Stimulated activated CD4-positive, alpha-beta T cell treated with anti-CD3 and anti-CD28 coated beads, Interleukin-1b, Interleukin-23, amount 100 ng/mL, for 48 hours (primary cell): ENCODE data around the gene DENND5A.
A peak's percentile ranks its signal among the peaks of the same experiment; 100 is the strongest.
"Not testable (repeated sequence)": the region's sequence is repeated elsewhere in the genome, so short reads cannot be mapped to it uniquely, and the experiment has no call there.

Source experiments
- DNase-seq: peaks from one replicate; pipeline ENCODE4 v3.0.0-alpha.2; 2020

Gene DENND5A

DNA sequence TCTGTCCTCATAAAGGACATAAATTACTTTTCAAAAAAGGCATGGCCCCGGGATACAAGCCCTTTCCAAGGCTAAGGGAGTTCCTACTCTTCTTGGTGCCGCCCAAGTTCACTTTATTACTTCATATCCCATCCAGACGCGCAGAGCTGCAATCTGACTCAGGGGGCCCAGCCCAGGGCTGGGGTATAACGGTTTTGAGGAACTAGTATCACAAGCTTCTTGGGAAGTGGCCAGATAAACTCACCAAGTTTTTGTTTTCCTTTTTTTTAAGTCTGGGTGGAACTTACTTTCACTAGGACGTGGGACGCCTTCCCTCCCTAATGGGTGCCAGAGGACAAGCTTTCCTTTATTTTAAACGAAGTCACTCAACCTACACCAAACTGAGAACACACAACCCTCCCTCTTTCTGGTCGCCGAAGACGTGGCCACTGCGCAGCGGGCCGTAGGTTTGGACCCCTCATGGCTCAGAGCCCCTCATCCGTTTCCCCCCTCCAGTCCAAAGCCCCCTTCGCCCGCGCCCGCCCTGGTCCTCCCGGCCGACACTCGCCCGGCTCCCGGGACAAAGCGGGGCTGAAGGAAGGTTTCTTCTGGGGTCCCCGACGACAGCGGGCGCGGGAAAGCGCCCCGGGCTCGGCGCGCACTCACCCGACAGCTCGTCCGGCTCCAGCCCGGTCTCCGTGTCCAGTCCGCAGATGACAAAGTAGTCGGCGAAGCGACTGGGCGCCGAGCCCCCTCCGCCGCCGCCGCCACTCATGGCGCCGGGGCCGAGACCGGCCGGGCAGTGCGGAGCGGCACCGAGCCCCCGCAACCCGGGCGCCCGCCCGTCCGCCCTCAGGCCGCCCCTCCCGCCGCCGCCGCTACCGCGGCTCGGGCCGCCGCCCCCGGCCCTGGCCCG, 587 bp downstream of the DENND5A start:
- DNase-seq = peak; percentile 62

GRCh38 chr11:9263840-9264315, 1.3 kb downstream of the DENND5A start:
- DNase-seq = peak; percentile 59

- DNase-seq = not testable (repeated sequence)
Observed at GRCh38 chr11:9260838-9261146, 4.4 kb downstream of the DENND5A start.

DNA sequence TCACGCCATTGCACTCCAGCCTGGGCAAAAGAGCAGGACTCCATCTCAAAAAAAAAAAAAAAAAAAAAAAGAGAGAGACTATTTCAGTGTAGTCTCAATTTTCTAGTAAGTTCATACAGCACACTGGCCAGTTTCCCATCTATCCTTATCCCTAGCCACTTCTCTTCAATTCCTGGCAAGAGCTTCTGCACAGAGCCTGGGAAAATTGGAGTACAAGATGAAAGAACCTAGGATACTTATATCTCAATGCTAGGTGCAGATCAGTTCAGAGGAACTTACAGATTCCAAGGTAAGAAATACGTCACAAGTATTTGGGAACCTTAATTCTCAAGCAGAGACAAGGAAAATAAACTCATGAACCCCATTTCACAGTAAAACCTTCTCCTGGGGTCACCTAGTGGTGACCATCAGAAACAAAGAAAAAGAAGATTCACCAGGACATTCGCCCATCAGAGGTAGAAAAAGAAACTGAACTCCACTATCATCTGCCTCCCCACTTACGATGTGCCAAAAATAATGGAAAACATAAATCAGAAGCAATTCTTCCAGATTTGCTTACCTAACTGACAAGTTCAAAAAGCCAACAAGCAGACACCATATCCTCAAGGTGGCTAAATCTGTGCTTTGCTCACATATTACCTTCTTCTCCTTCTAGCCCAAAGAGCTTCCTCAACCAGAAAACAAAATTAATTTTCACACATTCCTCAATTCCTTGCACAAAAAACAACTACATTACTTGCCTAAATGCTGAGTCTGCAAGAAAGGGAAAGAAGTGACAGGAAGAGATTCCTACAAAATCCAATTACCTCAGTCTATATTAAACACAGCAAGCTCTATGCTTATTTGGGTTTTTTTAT, 4.9 kb downstream of the DENND5A start:
- DNase-seq = no peak

- not testable (repeated sequence) for DNase-seq
Observed at GRCh38 chr11:9258279-9258678, 6.9 kb downstream of the DENND5A start.

- no peak for DNase-seq
Observed at GRCh38 chr11:9254416-9254815, 10.7 kb downstream of the DENND5A start.

DNA sequence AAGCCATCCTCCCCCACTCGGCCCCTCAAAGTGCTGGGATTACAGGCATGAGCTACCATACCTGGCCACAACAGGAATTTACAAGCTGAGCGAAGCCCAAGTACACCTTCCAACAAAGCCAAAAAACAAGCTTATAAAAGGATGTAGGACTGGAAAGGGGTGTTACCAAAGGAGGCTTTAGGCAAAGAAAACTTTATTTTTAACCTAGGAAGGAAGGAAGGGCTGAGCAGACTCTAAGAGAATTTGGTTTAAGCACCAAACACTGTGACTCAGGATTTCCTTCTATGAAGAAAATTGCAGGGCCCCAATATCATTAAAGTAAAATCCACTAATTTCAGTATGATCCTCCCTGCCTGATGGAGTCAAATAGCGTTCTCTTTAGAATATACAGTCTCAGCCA, 12.1 kb downstream of the DENND5A start:
- DNase-seq = no peak

DNA sequence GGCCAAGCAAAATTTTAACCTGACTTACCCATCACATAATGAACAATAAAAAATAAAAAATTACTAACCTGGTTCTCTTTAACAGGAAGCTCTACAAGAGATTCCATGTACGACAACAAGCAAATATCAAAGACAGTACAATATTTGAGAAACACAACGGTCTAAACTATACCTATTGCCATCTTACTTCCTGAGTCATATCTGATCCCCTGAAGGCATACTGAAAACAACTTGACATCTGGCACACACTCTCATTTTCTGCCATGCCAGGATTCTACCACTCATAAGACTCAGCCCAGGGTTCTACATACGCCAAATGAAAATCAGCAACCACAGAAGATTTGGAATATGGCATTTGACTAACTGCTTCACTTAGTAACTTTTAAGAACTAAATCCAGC, 13.8 kb downstream of the DENND5A start:
- peak; percentile 8 for DNase-seq

DNA sequence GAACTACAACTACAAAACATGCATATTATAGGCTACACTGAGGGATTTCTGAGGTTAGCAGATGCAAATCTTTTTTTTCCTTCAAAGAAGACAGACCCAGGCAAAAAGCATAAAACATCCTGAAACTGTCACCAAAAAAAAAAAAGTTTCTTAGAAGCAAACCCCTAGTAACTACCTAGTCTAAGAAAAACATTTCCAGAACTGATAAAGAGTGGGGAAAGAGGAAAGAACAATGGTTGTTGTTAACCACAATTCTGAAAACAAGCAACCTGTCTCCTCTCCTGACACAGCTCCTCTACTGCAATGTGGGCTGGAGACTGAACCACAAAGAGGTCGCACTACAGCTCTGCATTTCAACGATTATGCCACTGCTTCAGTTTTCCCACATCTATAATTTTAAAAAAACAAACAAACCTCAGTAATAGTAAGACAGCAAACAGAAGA, 15.0 kb downstream of the DENND5A start:
- DNase-seq = peak; percentile 30

DNA sequence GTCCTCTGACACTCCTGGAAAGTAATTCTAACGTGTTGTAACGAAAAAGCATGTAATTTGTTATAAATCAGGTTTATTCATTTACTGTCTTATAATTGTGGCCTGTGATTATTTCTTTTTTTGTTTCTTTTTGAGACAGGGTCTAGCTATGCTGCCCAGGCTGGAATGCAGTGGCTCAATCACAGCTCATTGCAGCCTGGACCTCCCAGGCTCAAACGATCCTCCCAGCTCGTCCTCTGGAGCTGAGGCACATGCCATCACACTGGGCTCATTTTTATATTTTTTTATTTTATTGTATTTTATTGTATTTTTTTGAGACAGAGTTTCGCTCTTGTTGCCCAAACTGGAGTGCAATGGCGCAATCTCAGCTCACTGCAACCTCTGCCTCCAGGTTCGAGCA, 15.9 kb downstream of the DENND5A start:
- DNase-seq = no peak

- no peak for DNase-seq
Observed at GRCh38 chr11:9247863-9248262, 17.3 kb downstream of the DENND5A start.

- not testable (repeated sequence) for DNase-seq
Observed at GRCh38 chr11:9236242-9236641, 28.9 kb downstream of the DENND5A start.

DNA sequence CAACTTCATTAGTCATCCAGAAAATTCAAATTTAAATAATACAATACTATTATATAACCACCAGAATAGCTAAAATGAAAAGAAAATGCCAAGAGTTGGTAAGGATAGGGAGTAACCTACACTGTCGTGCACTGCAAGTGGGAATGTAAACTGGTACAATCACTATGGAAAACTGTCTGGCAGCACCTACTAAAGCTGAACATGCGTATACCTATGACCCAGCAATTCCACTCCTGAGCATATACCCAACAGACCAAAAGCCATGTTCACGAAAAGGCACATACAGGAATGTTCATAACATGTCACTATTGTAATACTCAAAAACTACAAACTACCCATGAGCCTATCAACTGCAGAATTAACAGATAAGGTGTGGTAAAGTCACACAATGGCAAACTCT, 32.7 kb downstream of the DENND5A start:
- no peak for DNase-seq

DNA sequence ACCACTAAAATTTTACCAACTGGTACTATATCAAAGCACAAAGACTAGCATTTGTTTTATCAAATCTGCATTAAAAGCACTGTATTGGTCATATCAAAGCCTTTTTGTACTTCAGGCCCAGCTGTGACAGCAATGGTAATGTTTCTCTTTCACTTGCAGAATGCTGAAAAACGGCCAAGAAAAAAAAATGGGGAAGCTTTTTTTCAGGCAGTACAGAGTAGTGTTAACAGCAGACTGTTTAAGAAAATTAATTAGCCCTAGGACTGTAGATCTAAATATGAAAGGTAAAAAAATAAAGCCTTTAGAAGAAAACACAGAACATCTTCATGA, 33.3 kb downstream of the DENND5A start:
- DNase-seq = no peak

DNA sequence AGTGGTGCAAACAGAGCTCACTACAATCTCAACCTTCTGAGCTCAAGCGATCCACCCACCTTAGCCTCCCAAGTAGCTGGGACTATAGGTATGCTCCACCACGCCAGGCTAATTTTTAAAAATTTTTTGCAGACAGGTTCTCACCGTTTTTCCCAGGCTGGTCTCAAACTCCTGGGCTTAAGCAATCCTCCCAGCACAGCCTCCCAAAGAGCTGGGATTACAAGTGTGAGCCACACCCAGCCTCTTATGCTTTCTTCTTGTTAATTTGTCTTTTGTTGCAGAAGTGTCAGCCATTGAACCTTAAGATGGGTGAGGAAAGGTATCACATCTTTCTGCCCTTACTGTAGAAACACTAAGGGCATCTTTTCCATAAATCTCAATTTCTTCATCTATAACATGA, 34.9 kb downstream of the DENND5A start:
- no peak for DNase-seq

GRCh38 chr11:9228091-9228490, 37.1 kb downstream of the DENND5A start:
- DNase-seq = no peak

GRCh38 chr11:9225748-9226298, 39.3 kb downstream of the DENND5A start:
- no peak for DNase-seq

DNA sequence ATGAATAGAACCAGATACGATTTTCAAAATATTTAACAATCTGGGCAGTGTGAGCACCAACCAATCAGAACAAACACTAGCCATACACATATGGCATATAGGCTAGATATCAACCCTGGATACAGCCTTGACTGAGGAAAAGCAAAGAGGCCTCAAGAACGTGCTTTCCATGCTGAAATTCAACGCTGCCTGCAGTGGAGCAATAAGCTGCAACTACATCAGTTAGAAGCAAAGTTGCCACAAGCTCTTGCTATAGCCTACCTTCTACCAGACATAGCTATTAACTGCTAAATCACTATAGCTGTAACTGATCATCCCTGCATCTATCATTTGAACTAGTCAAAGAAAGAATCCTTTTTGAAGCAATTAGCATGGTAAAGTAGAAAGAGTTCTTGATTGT, 42.5 kb downstream of the DENND5A start:
- no peak for DNase-seq

GRCh38 chr11:9220853-9221252, 44.3 kb downstream of the DENND5A start:
- DNase-seq = not testable (repeated sequence)

DNA sequence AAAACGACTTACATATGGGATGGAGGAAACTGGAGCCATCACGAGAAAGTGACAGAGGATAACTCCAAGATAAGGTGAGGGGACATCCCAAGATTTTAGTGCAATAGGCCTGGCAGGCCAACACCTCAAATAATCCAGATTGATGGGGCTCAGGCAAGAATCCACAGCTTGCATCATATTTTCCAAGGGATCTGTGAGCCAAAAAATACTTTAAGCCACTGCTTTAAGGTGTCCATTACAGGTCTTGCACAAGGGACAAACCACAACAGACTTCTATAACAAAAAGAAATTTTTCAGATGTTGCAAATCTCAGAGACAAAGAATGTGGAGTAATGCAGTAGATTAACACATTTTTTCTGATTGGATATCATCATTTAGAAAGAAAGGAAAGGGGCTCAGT, 45.6 kb downstream of the DENND5A start:
- DNase-seq = no peak

DNA sequence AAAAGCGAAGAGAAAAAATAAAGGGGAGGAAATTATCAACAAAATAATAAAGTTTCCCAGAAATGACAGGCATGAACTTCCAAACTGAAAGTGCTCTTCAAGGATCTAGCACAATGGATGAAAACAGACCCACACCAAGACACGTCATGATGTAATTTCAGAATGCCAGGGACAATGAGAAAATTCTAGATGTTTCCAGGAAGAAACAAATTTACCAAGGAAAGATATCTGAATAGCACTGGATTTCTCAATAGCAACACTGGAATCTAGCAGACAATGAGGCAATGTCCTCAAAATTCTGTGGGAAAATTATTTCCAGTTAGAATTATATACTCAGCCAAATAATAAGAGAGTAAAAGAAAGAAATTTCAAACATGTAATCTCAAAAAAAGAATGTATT, 46.0 kb downstream of the DENND5A start:
- no peak for DNase-seq

DNA sequence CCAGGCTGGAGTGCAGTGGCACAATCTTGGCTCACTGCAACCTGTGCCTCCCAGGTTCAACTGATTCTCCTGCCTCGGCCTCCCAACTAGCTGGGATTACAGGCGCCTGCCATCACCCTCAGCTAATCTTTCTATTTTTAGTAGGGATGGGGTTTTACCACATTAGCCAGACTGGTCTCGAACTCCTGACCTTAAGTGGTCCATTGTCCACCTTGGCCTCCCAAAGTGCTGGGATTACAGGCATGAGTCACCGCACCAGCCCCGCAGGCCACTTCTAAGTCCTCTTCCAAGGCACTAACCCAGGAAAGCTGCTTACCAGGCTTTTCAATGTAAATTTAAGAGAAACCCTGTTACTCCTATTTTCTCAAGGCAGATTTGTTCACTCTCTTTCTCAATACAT, 50.4 kb downstream of the DENND5A start:
- no peak for DNase-seq

GRCh38 chr11:9211322-9211721, 53.8 kb downstream of the DENND5A start:
- DNase-seq = no peak

DNA sequence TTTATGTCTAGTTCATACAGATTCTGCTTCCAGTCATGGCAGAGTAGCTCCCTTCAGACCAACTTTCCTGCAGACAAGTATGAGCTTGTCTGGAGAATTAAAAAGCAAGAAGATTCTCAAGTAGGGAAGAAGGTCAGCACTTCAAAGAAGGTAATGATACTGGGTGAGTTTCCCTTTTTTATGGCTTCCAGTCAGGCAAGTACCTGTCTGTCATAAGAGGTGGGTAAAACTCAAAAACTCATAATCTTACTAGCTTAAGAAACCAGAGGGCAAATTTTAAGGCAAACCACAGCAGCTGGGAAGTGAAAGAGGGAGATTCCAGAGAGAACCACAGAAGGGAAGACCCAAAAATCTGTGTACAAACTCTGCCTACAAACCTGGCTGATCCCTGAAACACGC, 54.2 kb downstream of the DENND5A start:
- peak; percentile 4 for DNase-seq
